ENCODE data around the gene NDUFS4.
"Not testable (repeated sequence)": the region's sequence is repeated elsewhere in the genome, so short reads cannot be mapped to it uniquely, and the experiment has no call there.

Gene NDUFS4

GRCh38 chr5:53560506-53561191 lies at the start of gene NDUFS4:
NDUFS4 (plus strand) TSS chr5:53560639; CDS start chr5:53560663, 24 bp downstream.
- peak; percentile 84 for DNase-seq

GRCh38 chr5:53512539-53512938 lies 47.9 kb upstream of the NDUFS4 start:
- no peak for DNase-seq

- DNase-seq, result no peak
Measured at GRCh38 chr5:53515988-53516387, 44.5 kb upstream of the NDUFS4 start.

- no peak for DNase-seq
Measured at GRCh38 chr5:53520813-53521212, 39.6 kb upstream of the NDUFS4 start.

- DNase-seq, result no peak
Measured at GRCh38 chr5:53537711-53538110, 22.7 kb upstream of the NDUFS4 start.

- DNase-seq, result not testable (repeated sequence)
Measured at GRCh38 chr5:53540739-53541138, 19.7 kb upstream of the NDUFS4 start.

GRCh38 chr5:53541859-53542258 lies 18.6 kb upstream of the NDUFS4 start:
- DNase-seq, result no peak

- DNase-seq, result no peak
Measured at GRCh38 chr5:53542926-53543325, 17.5 kb upstream of the NDUFS4 start.

- DNase-seq, result no peak
Measured at GRCh38 chr5:53543401-53543800, 17.0 kb upstream of the NDUFS4 start.

- DNase-seq, result peak; percentile 9
Measured at GRCh38 chr5:53545744-53546143, 14.7 kb upstream of the NDUFS4 start.

- no peak for DNase-seq
Measured at GRCh38 chr5:53547226-53547625, 13.2 kb upstream of the NDUFS4 start.

- DNase-seq, result not testable (repeated sequence)
Measured at GRCh38 chr5:53548501-53548900, 11.9 kb upstream of the NDUFS4 start.

- DNase-seq, result no peak
Measured at GRCh38 chr5:53549792-53550191, 10.6 kb upstream of the NDUFS4 start.

GRCh38 chr5:53552561-53552960 lies 7.9 kb upstream of the NDUFS4 start:
- no peak for DNase-seq

- DNase-seq, result no peak
Measured at GRCh38 chr5:53554444-53554843, 6.0 kb upstream of the NDUFS4 start.

GRCh38 chr5:53555160-53555559 lies 5.3 kb upstream of the NDUFS4 start:
- DNase-seq, result no peak

GRCh38 chr5:53556001-53556400 lies 4.4 kb upstream of the NDUFS4 start:
- no peak for DNase-seq

GRCh38 chr5:53557386-53557785 lies 3.1 kb upstream of the NDUFS4 start:
- no peak for DNase-seq

GRCh38 chr5:53558966-53559365 lies 1.5 kb upstream of the NDUFS4 start:
- DNase-seq, result no peak

GRCh38 chr5:53560028-53560427 lies 411 bp upstream of the NDUFS4 start:
- no peak for DNase-seq

GRCh38 chr5:53568401-53568800 lies 8.0 kb downstream of the NDUFS4 start:
- no peak for DNase-seq

GRCh38 chr5:53568871-53569270 lies 8.4 kb downstream of the NDUFS4 start:
- DNase-seq, result no peak

GRCh38 chr5:53569453-53569852 lies 9.0 kb downstream of the NDUFS4 start:
- DNase-seq, result no peak

- no peak for DNase-seq
Measured at GRCh38 chr5:53571403-53571802, 11.0 kb downstream of the NDUFS4 start.

- DNase-seq, result no peak
Measured at GRCh38 chr5:53575101-53575500, 14.7 kb downstream of the NDUFS4 start.
